VCaP (cell line): ENCODE results near the gene IGFBP4.
A peak's percentile ranks its signal among the peaks of the same experiment; 100 is the strongest.

Experiments
- H3K27ac ChIP-seq: fragments of 450-650 bp; 2 replicates; pipeline ENCODE4 v1.5.1; 2017
- TF ChIP-seq, protein P1 (sequence below): fragments of 450-650 bp; conservative IDR thresholded peaks from 2 replicates; pipeline ENCODE4 v1.5.1; 2017; ENCODE audit warnings: mild to moderate bottlenecking, moderate library complexity

The IGFBP4 gene

GRCh38 chr17:40445751-40446468 is 2.7 kb downstream of the IGFBP4 start:
- TF ChIP-seq, protein P1, sequence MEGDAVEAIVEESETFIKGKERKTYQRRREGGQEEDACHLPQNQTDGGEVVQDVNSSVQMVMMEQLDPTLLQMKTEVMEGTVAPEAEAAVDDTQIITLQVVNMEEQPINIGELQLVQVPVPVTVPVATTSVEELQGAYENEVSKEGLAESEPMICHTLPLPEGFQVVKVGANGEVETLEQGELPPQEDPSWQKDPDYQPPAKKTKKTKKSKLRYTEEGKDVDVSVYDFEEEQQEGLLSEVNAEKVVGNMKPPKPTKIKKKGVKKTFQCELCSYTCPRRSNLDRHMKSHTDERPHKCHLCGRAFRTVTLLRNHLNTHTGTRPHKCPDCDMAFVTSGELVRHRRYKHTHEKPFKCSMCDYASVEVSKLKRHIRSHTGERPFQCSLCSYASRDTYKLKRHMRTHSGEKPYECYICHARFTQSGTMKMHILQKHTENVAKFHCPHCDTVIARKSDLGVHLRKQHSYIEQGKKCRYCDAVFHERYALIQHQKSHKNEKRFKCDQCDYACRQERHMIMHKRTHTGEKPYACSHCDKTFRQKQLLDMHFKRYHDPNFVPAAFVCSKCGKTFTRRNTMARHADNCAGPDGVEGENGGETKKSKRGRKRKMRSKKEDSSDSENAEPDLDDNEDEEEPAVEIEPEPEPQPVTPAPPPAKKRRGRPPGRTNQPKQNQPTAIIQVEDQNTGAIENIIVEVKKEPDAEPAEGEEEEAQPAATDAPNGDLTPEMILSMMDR = no peak
- H3K27ac ChIP-seq = no peak overlapping the region

DNA sequence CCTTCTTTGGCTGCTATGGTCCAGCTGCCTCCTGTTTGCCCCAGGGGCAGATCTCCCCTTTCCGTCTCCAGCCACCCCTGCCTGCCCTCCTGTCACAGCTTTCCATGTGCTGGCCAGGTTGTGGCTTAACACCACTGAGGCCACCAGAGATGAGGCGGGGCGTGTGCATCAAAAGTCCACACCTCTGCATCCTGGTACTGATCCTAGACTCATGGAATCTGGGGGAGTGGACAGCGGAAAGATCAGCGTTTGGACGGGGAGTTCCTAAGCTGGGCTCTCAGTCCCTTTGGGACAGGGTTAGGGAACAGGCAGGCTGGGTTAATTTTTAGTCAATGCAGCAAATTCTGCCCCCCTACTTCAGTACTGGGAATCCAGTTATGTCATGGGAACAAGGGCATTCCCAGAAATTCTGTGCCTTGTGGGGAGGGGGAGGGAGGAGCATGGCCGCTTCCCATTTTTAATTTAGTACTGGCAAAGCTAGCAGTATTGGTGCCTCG is 3.9 kb downstream of the IGFBP4 start:
- no peak overlapping the region for H3K27ac ChIP-seq
- TF ChIP-seq, protein P1 = no peak

GRCh38 chr17:40447806-40448205 is 4.6 kb downstream of the IGFBP4 start:
- no peak overlapping the region for H3K27ac ChIP-seq
- TF ChIP-seq, protein P1 = no peak

GRCh38 chr17:40448213-40448638 is 5.0 kb downstream of the IGFBP4 start:
- TF ChIP-seq, protein P1 = no peak
- H3K27ac ChIP-seq = peak overlapping the region; percentile 21; the same call in 1 of the 2 replicates

DNA sequence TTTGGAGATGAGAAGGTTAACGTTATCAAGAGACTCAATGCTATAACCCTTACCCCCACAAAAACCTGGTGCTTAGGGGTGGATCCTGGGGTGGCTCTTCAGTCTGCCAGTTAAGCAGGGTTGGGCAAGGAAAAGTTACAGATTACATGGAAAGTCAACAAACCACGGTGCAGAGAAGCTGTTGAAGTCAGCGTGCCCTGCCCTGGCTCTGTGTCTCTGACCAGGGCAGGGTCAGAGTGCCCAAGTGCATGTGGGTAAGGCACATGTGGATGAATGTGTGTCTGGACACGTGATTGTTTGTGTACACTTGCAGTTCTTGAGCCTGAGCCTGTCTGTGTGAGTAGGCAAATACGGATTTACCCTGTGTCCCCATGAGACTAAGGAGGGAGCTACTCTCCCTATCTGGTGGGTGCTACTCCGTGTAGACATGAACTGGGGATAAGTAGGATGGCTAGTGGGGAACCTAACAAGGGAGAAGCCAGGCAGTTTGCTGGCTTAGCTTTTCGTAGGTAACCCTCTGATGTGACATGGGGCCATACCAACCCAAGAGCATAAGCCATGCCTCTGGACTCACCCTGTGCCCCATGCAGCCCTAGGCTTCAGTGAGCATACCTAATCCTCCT is 5.5 kb downstream of the IGFBP4 start:
- TF ChIP-seq, protein P1 = no peak
- peak overlapping the region; percentile 21; the same call in 1 of the 2 replicates for H3K27ac ChIP-seq

DNA sequence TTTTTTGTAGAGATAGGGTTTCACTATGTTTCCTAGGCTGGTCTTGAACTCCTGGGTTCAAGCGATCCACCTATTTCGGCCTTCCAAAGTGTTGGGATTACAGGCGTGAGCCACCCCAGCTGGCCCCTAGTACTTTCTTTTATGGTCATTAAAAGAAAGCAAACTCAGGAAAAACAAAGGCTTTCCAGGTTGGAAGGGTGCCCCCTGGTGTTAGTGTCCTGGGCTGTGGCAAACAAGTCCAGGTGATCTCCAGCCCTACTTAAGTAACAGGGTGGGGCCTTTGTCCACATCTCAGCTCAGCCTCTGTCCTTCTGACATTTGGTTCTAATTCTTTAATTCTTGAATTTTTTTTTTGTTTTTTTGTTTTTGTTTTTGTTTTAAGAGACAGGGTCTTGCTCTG is 6.9 kb downstream of the IGFBP4 start:
- TF ChIP-seq, protein P1 = peak; percentile 80
- H3K27ac ChIP-seq = no peak overlapping the region

DNA sequence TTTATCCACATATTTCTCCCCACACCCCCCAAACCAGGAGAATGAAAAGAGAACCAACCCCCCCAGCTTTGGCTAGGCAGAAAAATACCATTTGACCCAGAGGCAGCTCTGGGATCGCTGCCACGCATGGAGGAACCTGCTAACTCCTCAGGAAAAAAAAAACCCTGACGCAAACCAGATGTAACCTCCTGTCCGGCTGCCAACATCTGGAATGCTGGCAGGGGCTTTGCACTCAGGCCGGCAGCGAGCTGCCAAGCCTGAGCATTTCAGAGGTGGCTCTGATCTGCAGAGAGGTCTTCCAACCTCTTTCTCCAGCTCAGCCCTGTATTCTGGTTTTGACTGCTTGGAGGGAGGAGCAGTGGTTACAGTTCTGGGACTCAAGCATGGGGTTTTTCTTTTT is 8.2 kb downstream of the IGFBP4 start:
- TF ChIP-seq, protein P1 = no peak
- no peak overlapping the region for H3K27ac ChIP-seq
